H9 (cell line): ENCODE data around the gene C13orf46. TPM values are rescaled to one million over a fixed set of nuclear protein-coding genes. Genes with fewer than 3 reads are reported as not detected.

Experiments used
- DNase-seq: peaks from one replicate; pipeline ENCODE4 v3.0.0-alpha.2; 2017
- H2AFZ ChIP-seq: one replicate; pipeline ENCODE4 v1.6.1; 2013; ENCODE audit warnings: mild to moderate bottlenecking, low read length, control low read depth, moderate library complexity
- H2AK5ac ChIP-seq: 2 replicates; pipeline ENCODE4 v1.6.1; 2013; ENCODE audit warnings: low read length, control low read depth, mixed read lengths; ENCODE audit not compliant: insufficient read length
- H2BK120ac ChIP-seq: one replicate; pipeline ENCODE4 v1.6.1; 2013; ENCODE audit warnings: low read depth, mild to moderate bottlenecking, low read length, control low read depth, inconsistent platforms; ENCODE audit not compliant: poor library complexity, severe bottlenecking
- H2BK12ac ChIP-seq: 2 replicates; pipeline ENCODE4 v1.6.1; 2013; ENCODE audit warnings: low read length, control low read depth, mixed read lengths, low read depth; ENCODE audit not compliant: insufficient read length
- H2BK15ac ChIP-seq: 2 replicates; pipeline ENCODE4 v1.6.1; 2013; ENCODE audit warnings: low read depth, low read length, control low read depth
- H2BK20ac ChIP-seq: one replicate; pipeline ENCODE4 v1.6.1; 2013; ENCODE audit warnings: low read depth, mild to moderate bottlenecking, low read length, control low read depth, inconsistent platforms; ENCODE audit not compliant: poor library complexity, severe bottlenecking
- H2BK5ac ChIP-seq: 2 replicates; pipeline ENCODE4 v1.6.1; 2013; ENCODE audit warnings: low read length, control low read depth, mixed read lengths; ENCODE audit not compliant: insufficient read length
- H3K14ac ChIP-seq: 2 replicates; pipeline ENCODE4 v1.6.1; 2013; ENCODE audit warnings: low read length, control low read depth; ENCODE audit not compliant: insufficient read depth
- H3K18ac ChIP-seq: 2 replicates; pipeline ENCODE4 v1.6.1; 2013; ENCODE audit warnings: low read depth, mild to moderate bottlenecking, mixed read lengths, low read length, control low read depth; ENCODE audit not compliant: insufficient read length
- H3K23ac ChIP-seq: 2 replicates; pipeline ENCODE4 v1.6.1; 2013; ENCODE audit warnings: low read length, control low read depth, mixed read lengths, low read depth; ENCODE audit not compliant: insufficient read length
- H3K23me2 ChIP-seq: 2 replicates; pipeline ENCODE4 v1.6.1; 2013; ENCODE audit warnings: low read depth, mild to moderate bottlenecking, mixed read lengths, low read length, control low read depth; ENCODE audit not compliant: insufficient read length, poor library complexity, severe bottlenecking
- H3K27ac ChIP-seq: 2 replicates; pipeline ENCODE4 v1.5.1; 2013; ENCODE audit warnings: low read length, control low read depth, mixed read lengths, low read depth; ENCODE audit not compliant: insufficient read length
- H3K27me3 ChIP-seq: 2 replicates; pipeline ENCODE4 v1.6.1; 2013; ENCODE audit warnings: low read length, control low read depth, inconsistent platforms; ENCODE audit not compliant: insufficient read depth
- H3K4ac ChIP-seq: 2 replicates; pipeline ENCODE4 v1.6.1; 2013; ENCODE audit warnings: low read depth, mild to moderate bottlenecking, control low read depth, inconsistent platforms, low read length, moderate library complexity
- H3K4me1 ChIP-seq: 2 replicates; pipeline ENCODE4 v1.6.1; 2013; ENCODE audit warnings: low read length, control low read depth, inconsistent platforms; ENCODE audit not compliant: insufficient read depth
- H3K4me2 ChIP-seq: 2 replicates; pipeline ENCODE4 v1.6.1; 2013; ENCODE audit warnings: low read length, control low read depth, mixed read lengths; ENCODE audit not compliant: insufficient read length, insufficient read depth
- H3K56ac ChIP-seq: 2 replicates; pipeline ENCODE4 v1.6.1; 2013; ENCODE audit warnings: low read depth, mild to moderate bottlenecking, mixed read lengths, low read length, control low read depth; ENCODE audit not compliant: insufficient read length
- H3K79me1 ChIP-seq: 2 replicates; pipeline ENCODE4 v1.6.1; 2013; ENCODE audit warnings: low read depth, mild to moderate bottlenecking, moderate library complexity, low read length, control low read depth, inconsistent platforms; ENCODE audit not compliant: insufficient read depth, poor library complexity, severe bottlenecking
- H3K79me2 ChIP-seq: 2 replicates; pipeline ENCODE4 v1.6.1; 2013; ENCODE audit warnings: low read length, control low read depth, inconsistent platforms; ENCODE audit not compliant: insufficient read depth
- H3K9ac ChIP-seq: 2 replicates; pipeline ENCODE4 v1.6.1; 2013; ENCODE audit warnings: low read length, control low read depth, mixed read lengths; ENCODE audit not compliant: insufficient read length; ENCODE audit errors: extremely low read depth
- H3K9me3 ChIP-seq: one replicate; pipeline ENCODE4 v1.6.1; 2013; ENCODE audit warnings: low read depth, low read length, inconsistent platforms; ENCODE audit not compliant: control insufficient read depth
- H3T11ph ChIP-seq: one replicate; pipeline ENCODE4 v1.6.1; 2013; ENCODE audit warnings: mild to moderate bottlenecking, low read length, control low read depth, inconsistent platforms
- H4K20me1 ChIP-seq: one replicate; pipeline ENCODE4 v1.6.1; 2013; ENCODE audit not compliant: control insufficient read depth, insufficient read length, insufficient read depth
- H4K5ac ChIP-seq: 2 replicates; pipeline ENCODE4 v1.6.1; 2013; ENCODE audit warnings: low read depth, mild to moderate bottlenecking, mixed read lengths, low read length, control low read depth; ENCODE audit not compliant: insufficient read length
- H4K8ac ChIP-seq: replicated peaks from 2 replicates; pipeline ENCODE4 v1.6.1; 2013; ENCODE audit warnings: low read length, control low read depth, mixed read lengths, low read depth; ENCODE audit not compliant: insufficient read length
- H4K91ac ChIP-seq: 2 replicates; pipeline ENCODE4 v1.6.1; 2013; ENCODE audit warnings: low read depth, mild to moderate bottlenecking, moderate library complexity, mixed read lengths, low read length, control low read depth; ENCODE audit not compliant: insufficient read length
- H3K27ac Mint-ChIP-seq, 3 experiments: 2 replicates in 2 of 3; 3 replicates in 1 of 3; pipeline ENCODE4 v1.8.0; 2020 to 2021; ENCODE audit warnings: mixed read lengths in 3 of 3, mild to moderate bottlenecking in 1 of 3, moderate library complexity in 1 of 3
- H3K27me3 Mint-ChIP-seq: 2 replicates; pipeline ENCODE4 v1.8.0; 2021; ENCODE audit warnings: low read depth, mild to moderate bottlenecking, moderate library complexity, mixed read lengths
- H3K36me3 Mint-ChIP-seq, 3 experiments: 2 replicates in 2 of 3; 3 replicates in 1 of 3; pipeline ENCODE4 v1.8.0; 2020 to 2021; ENCODE audit warnings: low read depth in 3 of 3, mixed read lengths in 3 of 3; ENCODE audit not compliant: insufficient read depth in 1 of 3
- H3K4me1 Mint-ChIP-seq, 2 experiments: 2 replicates each; pipeline ENCODE4 v1.8.0; 2020; ENCODE audit warnings: mixed read lengths in 2 of 2
- H3K4me3 Mint-ChIP-seq, 2 experiments: 2 replicates in 1 of 2; 3 replicates in 1 of 2; pipeline ENCODE4 v1.8.0; 2020 to 2021; ENCODE audit warnings: mild to moderate bottlenecking in 2 of 2, mixed read lengths in 2 of 2, moderate library complexity in 1 of 2
- H3K9me3 Mint-ChIP-seq, 2 experiments: 2 replicates in 1 of 2; 3 replicates in 1 of 2; pipeline ENCODE4 v1.8.0; 2020; ENCODE audit warnings: mild to moderate bottlenecking in 2 of 2, mixed read lengths in 2 of 2, moderate library complexity in 1 of 2
- WGBS: extraction: QIAGEN DNeasy Blood & Tissue Kit; methylation state at CpG from one replicate; pipeline ENCODE4 v1.1.7; 2013; ENCODE audit warnings: missing lambda C conversion rate, low lambda C conversion rate, mixed read lengths; ENCODE audit not compliant: insufficient read length; ENCODE audit errors: extremely low coverage; 5-methylcytosine and 5-hydroxymethylcytosine counted together
- total RNA-seq: library from RNA; stranded (reverse); gene quantifications from 2 replicates; pipeline ENCODE4 v1.2.1, GENCODE V29; 2021
- TF ChIP-seq, protein P1 (sequence below): fragments of 200-600 bp; sonication (generic); conservative IDR thresholded peaks from 3 replicates; pipeline ENCODE4 v1.8.0; 2021; ENCODE audit warnings: antibody characterized with exemption, mild to moderate bottlenecking

Gene C13orf46
- total RNA-seq, 1 experiment from 2014 or later = 0.55 TPM

DNA sequence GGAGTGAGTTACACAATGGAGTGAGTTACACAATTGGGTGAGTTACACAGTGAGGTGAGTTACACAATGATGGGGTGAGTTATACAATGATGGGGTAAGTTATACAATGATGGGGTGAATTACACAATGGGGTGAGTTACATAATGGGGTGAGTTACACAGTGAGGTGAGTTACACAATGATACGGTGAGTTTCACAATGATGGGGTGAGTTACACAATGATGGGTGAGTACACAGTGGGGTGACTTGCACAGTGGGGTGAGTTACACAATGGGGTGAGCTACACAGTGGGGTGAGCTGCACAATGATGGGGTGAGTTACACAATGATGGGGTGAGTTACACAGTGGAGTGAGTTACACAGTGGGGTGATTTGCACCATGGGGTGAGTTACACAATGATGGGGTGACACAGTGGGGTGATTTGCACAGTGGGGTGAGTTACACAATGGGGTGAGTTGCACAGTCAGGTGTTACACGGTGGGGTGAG lies 57.5 kb downstream of the C13orf46 start:
- Histone ChIP-seq H3T11ph (no peak overlapping the region), H3K27me3 (no peaks in the 10 kb centered on the region), H3K9ac (no peak overlapping the region), H3K4me2 (no peak overlapping the region), H3K23ac (no peak overlapping the region), H3K56ac (no peak overlapping the region), H2BK15ac (no peak overlapping the region), H4K8ac (no peak overlapping the region), H3K14ac (no peak overlapping the region), H3K27ac (no peak overlapping the region), H2BK5ac (no peak overlapping the region), H3K4me1 (no peaks in the 10 kb centered on the region), H4K20me1 (no peaks in the 10 kb centered on the region), H2AFZ (no peak overlapping the region), H3K79me2 (no peaks in the 10 kb centered on the region), H2BK12ac (no peak overlapping the region), H2AK5ac (no peak overlapping the region), H2BK120ac (no peak overlapping the region), H2BK20ac (no peak overlapping the region), H3K9me3 (no peaks in the 10 kb centered on the region), H3K23me2 (no peaks in the 10 kb centered on the region), H4K91ac (no peak overlapping the region), H4K5ac (no peak overlapping the region), H3K4ac (no peak overlapping the region), H3K18ac (no peak overlapping the region), H3K79me1 (no peaks in the 10 kb centered on the region)
- TF ChIP-seq, protein P1, sequence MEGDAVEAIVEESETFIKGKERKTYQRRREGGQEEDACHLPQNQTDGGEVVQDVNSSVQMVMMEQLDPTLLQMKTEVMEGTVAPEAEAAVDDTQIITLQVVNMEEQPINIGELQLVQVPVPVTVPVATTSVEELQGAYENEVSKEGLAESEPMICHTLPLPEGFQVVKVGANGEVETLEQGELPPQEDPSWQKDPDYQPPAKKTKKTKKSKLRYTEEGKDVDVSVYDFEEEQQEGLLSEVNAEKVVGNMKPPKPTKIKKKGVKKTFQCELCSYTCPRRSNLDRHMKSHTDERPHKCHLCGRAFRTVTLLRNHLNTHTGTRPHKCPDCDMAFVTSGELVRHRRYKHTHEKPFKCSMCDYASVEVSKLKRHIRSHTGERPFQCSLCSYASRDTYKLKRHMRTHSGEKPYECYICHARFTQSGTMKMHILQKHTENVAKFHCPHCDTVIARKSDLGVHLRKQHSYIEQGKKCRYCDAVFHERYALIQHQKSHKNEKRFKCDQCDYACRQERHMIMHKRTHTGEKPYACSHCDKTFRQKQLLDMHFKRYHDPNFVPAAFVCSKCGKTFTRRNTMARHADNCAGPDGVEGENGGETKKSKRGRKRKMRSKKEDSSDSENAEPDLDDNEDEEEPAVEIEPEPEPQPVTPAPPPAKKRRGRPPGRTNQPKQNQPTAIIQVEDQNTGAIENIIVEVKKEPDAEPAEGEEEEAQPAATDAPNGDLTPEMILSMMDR = no peak
- Mint-ChIP-seq H3K27me3 (peaks cover 19% of the 10 kb centered on the region), H3K36me3 (peaks cover 0 to 2% (median 0%) of the 10 kb centered on the region in 3 experiments; a peak in 3 of 7 replicates), H3K9me3 (peaks cover 3% of the 10 kb centered on the region in 2 experiments; a peak in 3 of 5 replicates), H3K4me3 (no peak overlapping the region), H3K27ac (no peak overlapping the region; a peak in 1 of 7 replicates), H3K4me1 (0 out of 4 replicates have a peak, but pooled peaks cover 0 to 3% of the 10 kb centered on the region in 2 experiments)
- no CpG with 5 or more reads among the region's 2 CpGs for WGBS
- DNase-seq = peak; percentile 12
